ENCODE data around the gene LRRN4CL. TPM values are rescaled to one million over a fixed set of nuclear protein-coding genes. Genes with fewer than 3 reads are reported as not detected.

LRRN4CL gene
- total RNA-seq: 20.1 and 20.6 TPM in 2 replicates

GRCh38 chr11:62689421-62690183, at the start of gene LRRN4CL:
Gene LRRN4CL, minus strand, starts transcription at chr11:62689530. Its CDS starts 1,022 bp downstream, at chr11:62688508.

GRCh38 chr11:62728171-62728988, 39.0 kb upstream of the LRRN4CL start, which contains the start of gene TTC9C:
Gene TTC9C, plus strand, starts transcription at chr11:62728486. Its CDS starts 363 bp downstream, at chr11:62728849.

DNA sequence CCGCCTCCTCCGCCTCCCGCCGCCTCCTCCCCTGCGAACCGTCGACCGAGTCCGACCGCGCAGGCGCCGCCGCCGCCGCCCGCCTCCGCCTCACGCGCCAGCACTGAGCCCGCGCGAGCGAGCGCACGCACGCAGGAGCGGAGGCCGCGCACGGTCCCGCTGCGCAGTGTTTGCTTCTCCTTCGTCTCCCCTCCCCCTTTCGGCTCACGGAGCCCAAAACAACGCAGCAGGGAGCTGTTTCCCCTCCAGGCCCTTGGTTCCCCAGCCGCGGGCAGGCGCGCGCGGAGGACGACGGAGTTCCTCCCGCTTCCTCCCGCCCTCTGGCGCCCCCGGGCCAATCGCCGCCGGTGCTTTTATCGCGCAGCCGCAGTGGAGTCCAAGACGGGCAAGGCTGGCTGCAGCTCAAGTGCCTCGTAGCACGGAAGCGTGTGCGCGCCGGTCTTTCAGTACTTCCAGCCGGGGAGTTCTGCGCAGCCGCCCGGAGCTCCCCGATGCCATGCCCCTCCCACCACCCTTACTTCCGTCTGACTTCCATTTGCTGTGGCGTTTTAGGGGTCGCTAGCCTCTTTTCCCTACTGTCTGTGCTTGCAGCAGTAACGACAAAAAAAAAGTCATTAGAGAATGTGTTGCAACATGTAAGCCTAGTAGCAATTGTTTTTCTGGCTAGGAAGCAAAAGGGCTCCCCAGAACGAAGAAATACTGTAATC, 38.0 kb upstream of the LRRN4CL start, which contains the start of gene HNRNPUL2:
HNRNPUL2 (minus strand) TSS at position 293 of the 707 bp plus-strand sequence. CDS start 301 bp downstream, outside the sequence.

GRCh38 chr11:62707277-62707861, 18.0 kb upstream of the LRRN4CL start, which contains the start of the genes BSCL2 and GNG3:
Gene BSCL2, minus strand, starts transcription at chr11:62707424. Its CDS starts 229 bp downstream, at chr11:62707195.
Gene GNG3, plus strand, starts transcription at chr11:62707676. Its CDS starts 620 bp downstream, at chr11:62708296.

DNA sequence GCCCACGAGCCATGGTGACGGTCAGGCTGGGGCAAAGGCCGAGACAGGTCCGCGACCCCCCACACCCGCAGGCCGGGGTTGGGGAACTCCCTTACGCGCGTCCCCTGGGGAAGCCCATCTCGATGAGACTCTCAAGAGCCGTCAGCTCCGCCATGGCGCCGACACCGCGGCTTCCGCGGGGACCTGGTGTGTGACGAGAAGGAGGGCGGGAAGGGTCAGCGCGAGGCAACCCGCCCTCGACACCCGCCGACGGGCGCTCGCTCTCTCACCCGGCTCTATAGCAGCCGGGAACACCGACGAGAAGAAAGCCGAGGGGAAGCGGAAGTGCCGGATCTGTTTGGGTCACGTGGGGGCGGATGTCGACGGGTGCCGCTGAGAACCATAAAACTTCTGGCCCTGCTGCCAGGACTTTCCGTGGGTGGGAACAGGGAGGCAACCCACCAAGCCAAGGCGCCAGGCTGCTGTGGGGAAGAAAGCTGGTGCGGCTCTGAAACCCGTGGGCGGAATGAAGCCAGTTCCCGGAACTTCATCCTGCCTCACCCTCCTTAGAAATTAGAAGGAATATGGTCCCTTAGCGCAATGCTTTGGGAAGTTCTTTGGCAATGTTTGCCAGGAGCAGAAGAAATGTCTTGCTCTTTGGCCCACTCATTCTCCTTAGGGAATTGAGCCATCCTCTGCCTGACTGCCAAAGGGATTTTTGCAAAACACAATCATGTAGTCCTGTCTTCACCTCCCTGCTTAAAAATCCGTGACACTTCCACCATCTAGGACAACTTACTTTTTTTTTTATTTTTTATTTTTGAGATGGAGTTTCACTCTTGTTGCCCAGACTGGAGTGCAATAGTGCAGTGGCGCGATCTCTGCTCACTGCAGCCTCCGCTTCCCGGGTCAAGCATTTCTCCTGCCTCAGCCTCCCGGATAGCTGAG, 10.3 kb downstream of the LRRN4CL start, which contains the start of gene UBXN1:
UBXN1 (minus strand) TSS at position 304 of the 927 bp plus-strand sequence; CDS start at position 154, 150 bp downstream.

GRCh38 chr11:62671608-62672389, 17.5 kb downstream of the LRRN4CL start, which contains the start of the genes LBHD1 and UQCC3:
Gene LBHD1, minus strand, starts transcription at chr11:62672267. Its CDS starts 2,236 bp downstream, at chr11:62670031.
Gene UQCC3, plus strand, starts transcription at chr11:62671673. Its CDS starts 73 bp downstream, at chr11:62671746.

GRCh38 chr11:62665075-62665598, 24.2 kb downstream of the LRRN4CL start, which contains the start of the genes C11orf98 and CSKMT:
Gene C11orf98, minus strand, starts transcription at chr11:62665210. Its CDS starts 41 bp downstream, at chr11:62665169.
Gene CSKMT, plus strand, starts transcription at chr11:62665312. Its CDS starts 568 bp downstream, at chr11:62665880.

DNA sequence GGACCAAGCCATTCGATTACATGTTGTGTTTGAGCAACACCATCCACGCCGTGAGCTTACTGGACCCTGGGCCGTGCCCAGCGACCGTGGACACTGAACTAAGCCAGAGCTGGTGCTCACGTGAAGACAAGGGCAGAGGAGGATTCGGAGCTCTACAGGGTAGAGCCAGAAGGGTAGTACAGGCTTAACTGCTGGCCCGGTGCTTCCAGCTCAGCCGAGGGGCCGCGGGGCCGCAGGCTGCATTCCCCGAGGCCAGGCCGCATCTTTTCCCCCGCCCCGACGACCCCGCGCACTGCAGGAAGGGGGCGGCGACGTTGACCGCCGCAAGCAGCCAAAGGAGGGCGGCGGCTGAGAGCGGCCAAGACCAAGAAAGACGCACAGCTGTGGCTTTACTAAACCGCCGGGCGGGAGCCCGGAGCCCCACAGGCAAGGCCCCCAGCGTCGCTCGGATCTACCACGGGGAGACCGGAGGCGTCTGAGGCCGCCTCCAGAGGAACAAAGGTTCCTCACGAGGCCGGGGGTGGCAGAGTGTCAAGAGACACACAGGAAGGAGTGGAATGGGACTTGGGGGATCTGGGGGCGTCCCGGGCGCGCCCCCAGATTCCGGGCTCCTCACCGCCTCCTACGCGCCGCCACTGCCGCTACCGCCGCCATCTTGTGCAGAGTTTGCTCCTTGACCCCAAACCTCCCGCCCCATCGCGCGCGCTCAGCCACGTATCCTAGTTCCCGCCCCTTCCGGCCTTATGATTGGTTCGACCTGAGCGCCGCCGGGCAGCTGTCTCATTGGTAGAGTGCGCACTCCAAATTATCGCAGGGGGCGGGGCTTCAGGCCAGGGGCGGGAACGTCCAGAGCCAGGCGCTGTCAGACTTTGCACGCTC, 43.1 kb downstream of the LRRN4CL start, which contains the start of gene GANAB:
GANAB (minus strand) TSS at position 668 of the 879 bp plus-strand sequence; CDS start at position 654, 14 bp downstream.

Small RNAs within 50 kb of the gene (small RNA-seq; reads per million reads assigned to genes)
- not detected for gene SNORA57

Other genes with a start within 250 kb of the LRRN4CL start
- 983 and 1,139 TPM in 2 replicates for gene AHNAK, start 142.7 kb downstream of the LRRN4CL start, total RNA-seq
- 1,360 and 1,368 TPM in 2 replicates for gene EEF1G, start 115.6 kb downstream of the LRRN4CL start, total RNA-seq
- 6.8 TPM in 2 replicates for gene TUT1, start 98.0 kb downstream of the LRRN4CL start, total RNA-seq
- gene MTA2, start 87.7 kb downstream of the LRRN4CL start, total RNA-seq: 95.1 and 110 TPM in 2 replicates
- 30.4 and 34.6 TPM in 2 replicates for gene EML3, start 76.8 kb downstream of the LRRN4CL start, total RNA-seq
- 9.3 and 10.6 TPM in 2 replicates for gene ROM1, start 76.3 kb downstream of the LRRN4CL start, total RNA-seq
- gene B3GAT3, start 67.5 kb downstream of the LRRN4CL start, total RNA-seq: 12.3 and 14.1 TPM in 2 replicates
- gene GANAB, start 42.9 kb downstream of the LRRN4CL start, total RNA-seq: 251 and 282 TPM in 2 replicates
- gene INTS5, start 36.2 kb downstream of the LRRN4CL start, total RNA-seq: 19.9 and 20.5 TPM in 2 replicates
- gene C11orf98, start 24.3 kb downstream of the LRRN4CL start, total RNA-seq: 26.1 TPM in 2 replicates
- gene CSKMT, start 24.2 kb downstream of the LRRN4CL start, total RNA-seq: 5.7 and 8.2 TPM in 2 replicates
- 4.2 and 4.8 TPM in 2 replicates for gene UQCC3, start 17.9 kb downstream of the LRRN4CL start, total RNA-seq
- 4.0 and 6.1 TPM in 2 replicates for gene LBHD1, start 17.3 kb downstream of the LRRN4CL start, total RNA-seq
- gene UBXN1, start 10.5 kb downstream of the LRRN4CL start, total RNA-seq: 102 and 103 TPM in 2 replicates
- gene BSCL2, start 17.9 kb upstream of the LRRN4CL start, total RNA-seq: 52.7 and 54.8 TPM in 2 replicates
- gene GNG3, start 18.1 kb upstream of the LRRN4CL start, total RNA-seq: not detected in 2 replicates
- 14.2 and 15.3 TPM in 2 replicates for gene HNRNPUL2, start 37.9 kb upstream of the LRRN4CL start, total RNA-seq
- gene TTC9C, start 39.0 kb upstream of the LRRN4CL start, total RNA-seq: 34.2 and 37.4 TPM in 2 replicates
- gene ZBTB3, start 64.6 kb upstream of the LRRN4CL start, total RNA-seq: 12.7 and 13.5 TPM in 2 replicates
- gene POLR2G, start 72.0 kb upstream of the LRRN4CL start, total RNA-seq: 62.4 and 64.4 TPM in 2 replicates
- gene TAF6L, start 81.9 kb upstream of the LRRN4CL start, total RNA-seq: 10.8 and 13.7 TPM in 2 replicates
- gene TMEM179B, start 97.9 kb upstream of the LRRN4CL start, total RNA-seq: 33.9 and 41.3 TPM in 2 replicates
- gene TMEM223, start 102.5 kb upstream of the LRRN4CL start, total RNA-seq: 9.4 and 10.1 TPM in 2 replicates
- 35.2 and 35.7 TPM in 2 replicates for gene NXF1, start 115.9 kb upstream of the LRRN4CL start, total RNA-seq
- 35.0 and 37.1 TPM in 2 replicates for gene STX5, start 142.5 kb upstream of the LRRN4CL start, total RNA-seq
- not detected in 2 replicates for gene TEX54, start 143.3 kb upstream of the LRRN4CL start, total RNA-seq
- 23.8 and 26.1 TPM in 2 replicates for gene WDR74, start 150.1 kb upstream of the LRRN4CL start, total RNA-seq
- gene SLC3A2, start 191.4 kb upstream of the LRRN4CL start, total RNA-seq: 198 and 208 TPM in 2 replicates
- not detected in 2 replicates for gene CHRM1, start 231.8 kb upstream of the LRRN4CL start, total RNA-seq

Data from articular chondrocyte of knee joint (primary cell).